Thoracic aorta (tissue), 2 donors: ENCODE measurements around the gene CEP63. TPM values are rescaled to one million over a fixed set of nuclear protein-coding genes. Genes with fewer than 3 reads are reported as not detected.

Experiments used
- ATAC-seq: fragments of 150-250 bp; one replicate; pipeline ENCODE4 v1.8.0; 2017; ENCODE audit warnings: low read depth; ENCODE audit not compliant: insufficient number of reproducible peaks, low FRiP score
- DNase-seq: peaks from one replicate; pipeline ENCODE4 v3.0.0-alpha.2; 2020; ENCODE audit warnings: low spot score
- H3K27ac ChIP-seq, 2 donors: fragments of 200-600 bp; sonication (generic); 1 replicate in 1 of 2; 2 replicates in 1 of 2; pipeline ENCODE4 v1.5.1; 2016; ENCODE audit warnings: mild to moderate bottlenecking in 2 of 2, moderate library complexity in 2 of 2
- H3K27me3 ChIP-seq: fragments of 200-600 bp; sonication (generic); replicated peaks from 2 replicates; pipeline ENCODE4 v1.6.0; 2016; ENCODE audit warnings: mild to moderate bottlenecking; ENCODE audit not compliant: insufficient read depth
- H3K36me3 ChIP-seq: fragments of 200-600 bp; sonication (generic); one replicate; pipeline ENCODE4 v1.5.1; 2016
- H3K4me1 ChIP-seq, 2 donors: fragments of 200-600 bp; sonication (generic); 1 replicate in 1 of 2; 2 replicates in 1 of 2; pipeline versions ENCODE4 v1.5.1 to v1.6.0; 2016; ENCODE audit warnings: low read depth in 2 of 2, mild to moderate bottlenecking in 1 of 2; ENCODE audit not compliant: control insufficient read depth in 1 of 2
- H3K4me3 ChIP-seq: fragments of 200-600 bp; sonication (generic); 2 replicates; pipeline ENCODE4 v1.5.1; 2016; ENCODE audit warnings: mild to moderate bottlenecking
- H3K9me3 ChIP-seq: fragments of 200-600 bp; sonication (generic); 2 replicates; pipeline ENCODE4 v1.5.1; 2016
- CTCF ChIP-seq: fragments of 200-600 bp; sonication (generic); IDR thresholded peaks from one replicate; pipeline ENCODE4 v1.5.1; 2019; ENCODE audit warnings: antibody characterized with exemption
- total RNA-seq, 2 donors: library from RNA; depleted of rRNA; stranded (reverse); fragments of >200 nt; gene quantifications; one replicate each; pipeline versions ENCODE4 v1.1.0 to v1.2.3, GENCODE V29; 2016

CEP63 gene
- total RNA-seq, 2 donors from 2014 or later = 20.4 to 28.3 TPM

DNA sequence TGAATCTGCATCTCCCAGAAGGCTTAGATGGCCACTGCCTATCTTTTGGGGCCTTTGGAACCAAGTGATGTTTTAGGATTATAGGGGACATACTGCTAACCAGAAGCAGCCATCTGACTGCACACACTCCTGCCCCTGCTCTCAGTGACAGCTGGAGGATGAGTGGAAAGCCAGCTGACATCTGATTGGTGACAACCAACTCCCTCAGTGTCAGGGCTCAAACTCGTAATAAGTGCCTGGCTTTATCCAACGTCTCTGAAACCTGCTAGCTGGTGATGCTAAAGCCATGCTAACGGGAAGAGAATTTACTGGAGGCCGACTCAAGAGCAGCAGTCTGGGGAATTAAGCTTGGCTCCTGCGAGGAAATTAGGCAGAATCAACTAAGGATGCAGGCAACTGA is 129.9 kb downstream of the CEP63 start:
- ATAC-seq = no peak
- no peaks in the 10 kb centered on the region for H3K9me3 ChIP-seq

DNA sequence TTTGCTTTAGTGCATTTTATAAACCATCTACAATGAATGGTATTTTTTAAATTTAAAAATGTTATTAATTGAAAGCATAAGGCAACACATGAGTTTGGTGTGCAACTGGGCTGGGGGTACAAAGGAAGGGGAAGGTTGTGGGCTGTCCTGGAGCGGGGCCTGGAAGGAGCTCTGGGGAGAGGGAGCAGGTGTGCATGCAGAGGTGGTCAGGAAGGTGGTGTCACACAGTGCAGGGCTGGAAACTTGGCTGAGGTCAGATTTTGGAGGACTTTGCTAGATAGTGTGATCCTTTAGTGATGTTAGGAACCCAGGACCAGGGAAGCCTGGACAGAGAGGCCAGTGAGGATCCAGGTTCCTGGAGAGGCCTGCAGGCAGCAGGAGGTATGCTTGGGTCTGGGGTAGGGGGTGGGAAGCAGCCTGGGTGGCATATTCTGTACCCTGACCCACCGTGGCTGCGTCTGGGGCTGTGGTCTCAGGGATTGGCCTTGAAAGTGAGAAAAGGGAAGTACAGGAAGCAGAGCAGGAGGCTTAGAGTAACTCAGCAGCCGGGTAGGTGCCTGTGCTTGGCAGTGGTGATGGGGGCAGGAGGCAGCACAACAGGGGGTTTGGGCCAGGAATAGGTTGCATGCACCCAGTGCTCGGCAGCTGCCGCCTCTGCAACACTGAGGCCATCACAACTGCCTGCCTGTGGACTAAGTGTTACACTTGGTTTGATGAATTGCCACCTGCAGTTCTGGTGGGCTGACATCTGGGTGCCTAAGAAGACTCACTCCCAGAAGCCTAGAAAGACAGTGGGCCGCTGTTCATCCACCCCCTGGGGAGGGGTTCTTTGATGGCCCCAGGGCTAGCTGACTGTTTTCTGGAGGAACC is 132.0 kb downstream of the CEP63 start:
- TF ChIP-seq CTCF = no peak
- no peak for ATAC-seq
- Histone ChIP-seq H3K27me3 (no peaks in the 10 kb centered on the region), H3K9me3 (no peaks in the 10 kb centered on the region), H3K36me3 (no peaks in the 10 kb centered on the region), H3K27ac (no peak overlapping the region), H3K4me3 (no peak overlapping the region), H3K4me1 (no peaks in the 10 kb centered on the region)
- DNase-seq = no peak

More for the DNA sequence above, 129.9 kb downstream of the CEP63 start:
- DNase-seq = no peak
- Histone ChIP-seq H3K4me3 (no peak overlapping the region), H3K27ac (no peak overlapping the region), H3K4me1 (no peaks in the 10 kb centered on the region), H3K36me3 (no peaks in the 10 kb centered on the region), H3K27me3 (no peaks in the 10 kb centered on the region)
- TF ChIP-seq CTCF = no peak

- no peak overlapping the region for H3K4me3 ChIP-seq
- TF ChIP-seq CTCF = no peak
- H3K4me1 ChIP-seq = no peaks in the 10 kb centered on the region
- ATAC-seq (no peak), DNase-seq (no peak)
- H3K36me3 ChIP-seq = no peaks in the 10 kb centered on the region
- no peaks in the 10 kb centered on the region for H3K9me3 ChIP-seq
- no peak overlapping the region for H3K27ac ChIP-seq
- H3K27me3 ChIP-seq = no peaks in the 10 kb centered on the region
Measured at GRCh38 chr3:134618478-134619300, 132.8 kb downstream of the CEP63 start.

DNA sequence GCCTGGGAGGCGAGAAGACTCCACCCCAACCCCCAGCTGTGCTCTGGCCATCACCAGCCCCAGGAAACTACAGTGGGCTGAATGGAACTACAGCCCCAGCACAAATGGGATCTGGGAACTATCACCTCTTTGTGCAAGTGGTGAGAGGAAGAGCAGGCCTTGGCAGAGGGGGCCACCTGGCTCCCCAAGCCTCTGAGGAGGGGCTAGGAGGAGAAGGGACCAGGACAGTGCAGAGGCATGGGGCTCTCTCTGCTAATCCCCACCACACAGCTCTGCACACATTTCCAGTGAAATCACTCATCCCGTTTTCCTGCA is 133.4 kb downstream of the CEP63 start:
- ATAC-seq = no peak
- Histone ChIP-seq H3K36me3 (no peaks in the 10 kb centered on the region), H3K4me1 (no peaks in the 10 kb centered on the region), H3K27me3 (no peaks in the 10 kb centered on the region), H3K9me3 (no peaks in the 10 kb centered on the region), H3K4me3 (no peak overlapping the region), H3K27ac (no peak overlapping the region)
- no peak for DNase-seq
- no peak for TF ChIP-seq CTCF

DNA sequence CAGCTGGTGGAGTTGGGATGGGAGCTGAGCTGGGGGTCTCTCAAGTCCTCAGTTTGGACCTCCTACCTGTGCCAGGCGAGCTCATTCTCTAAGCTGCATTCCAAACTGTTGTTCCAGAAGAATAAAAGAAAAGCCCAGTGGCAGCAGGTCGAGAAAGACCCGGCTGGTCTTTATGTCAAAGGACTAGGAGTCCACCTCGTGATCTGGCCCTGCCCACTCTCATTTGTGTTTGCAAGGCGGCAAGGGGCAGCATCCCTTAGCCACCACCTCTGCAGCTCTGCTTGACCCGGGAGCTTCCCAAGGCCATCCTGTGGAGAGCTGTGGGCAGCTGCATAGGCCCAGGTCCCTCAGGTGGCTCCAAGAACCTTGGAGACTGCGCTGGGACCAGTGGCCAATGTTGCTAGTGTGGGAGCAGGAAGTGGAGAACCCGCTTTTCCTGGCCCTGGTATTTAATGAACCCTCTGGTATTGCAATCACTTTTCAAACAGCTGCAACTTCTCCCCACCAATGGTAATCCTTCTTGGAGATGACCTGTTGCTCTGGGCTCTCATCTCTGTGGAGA is 134.1 kb downstream of the CEP63 start:
- no peak for DNase-seq
- no peak overlapping the region for H3K4me3 ChIP-seq
- no peaks in the 10 kb centered on the region for H3K27me3 ChIP-seq
- no peak for ATAC-seq
- H3K36me3 ChIP-seq = no peaks in the 10 kb centered on the region
- TF ChIP-seq CTCF = no peak
- no peak overlapping the region for H3K27ac ChIP-seq
- no peaks in the 10 kb centered on the region for H3K4me1 ChIP-seq
- H3K9me3 ChIP-seq = no peaks in the 10 kb centered on the region
